Hypothalamus (tissue), 51 donors: ENCODE results near the gene GDF10.
A peak's percentile ranks its signal among the peaks of the same experiment; 100 is the strongest.

Experiments used
- DNase-seq, 51 donors: peaks; one replicate each; lab custom pipeline; 2025; lab: John Stamatoyannopoulos, UW

Gene GDF10

DNA sequence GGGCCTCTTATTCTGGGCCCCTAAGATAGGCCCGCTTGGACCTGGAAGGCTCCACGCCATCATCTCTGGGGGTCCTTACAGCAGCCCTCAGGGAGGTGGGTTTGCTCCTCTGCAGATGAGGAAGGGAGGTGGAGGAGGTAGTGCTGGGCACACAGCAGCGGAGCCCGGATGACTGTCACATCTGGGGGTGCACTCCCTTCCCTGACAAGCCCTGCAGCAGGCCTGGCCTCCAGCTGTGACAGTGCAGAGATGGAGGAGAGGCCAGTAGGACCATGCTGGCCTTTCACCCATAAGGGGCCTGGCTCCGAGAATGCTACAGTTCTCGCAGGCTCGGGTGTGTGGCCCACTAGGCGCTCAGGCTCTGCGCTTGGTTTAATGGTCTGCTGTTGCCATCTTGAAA, 31.5 kb downstream of the GDF10 start:
- no peak for DNase-seq

DNA sequence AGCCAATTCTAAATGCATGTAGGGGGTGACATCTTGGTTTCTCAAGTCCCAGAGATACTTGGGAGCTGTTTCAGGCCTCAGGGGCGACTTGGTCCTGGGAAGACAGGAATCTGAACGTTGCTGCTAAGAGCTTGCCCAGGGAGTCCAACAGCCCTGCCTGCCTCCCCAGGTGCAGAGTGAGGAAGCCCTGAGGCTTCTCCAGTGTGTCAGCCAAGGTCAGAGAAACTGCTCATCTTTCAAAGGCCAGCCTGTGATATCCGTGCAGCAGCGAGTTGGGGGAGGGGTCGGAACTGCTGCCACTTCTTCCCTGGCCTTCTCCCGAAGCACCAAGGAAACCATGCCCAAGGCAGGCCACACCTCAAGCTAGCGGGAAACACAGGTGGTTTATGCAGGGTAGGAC, 32.0 kb downstream of the GDF10 start:
- no peak for DNase-seq

DNA sequence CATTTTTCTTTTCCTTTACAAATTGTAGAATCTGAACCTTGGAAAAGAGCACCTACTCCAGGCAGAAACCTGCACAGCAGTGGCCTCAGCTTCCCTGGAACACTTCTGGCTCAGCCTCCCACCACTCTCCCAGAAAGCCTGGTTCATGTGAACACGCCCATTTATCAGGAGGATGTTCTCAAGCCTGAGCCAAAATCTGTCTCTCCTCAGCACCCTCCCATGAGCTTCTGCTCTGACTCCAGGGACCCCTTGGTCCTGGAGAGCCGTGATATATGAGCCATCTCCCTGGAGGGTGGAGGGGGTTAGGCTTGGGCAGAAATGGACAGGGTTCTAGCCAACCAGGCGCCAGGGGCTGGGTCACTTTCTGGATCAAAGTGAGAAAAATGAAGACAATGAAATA, 32.4 kb downstream of the GDF10 start:
- DNase-seq: no peak

DNA sequence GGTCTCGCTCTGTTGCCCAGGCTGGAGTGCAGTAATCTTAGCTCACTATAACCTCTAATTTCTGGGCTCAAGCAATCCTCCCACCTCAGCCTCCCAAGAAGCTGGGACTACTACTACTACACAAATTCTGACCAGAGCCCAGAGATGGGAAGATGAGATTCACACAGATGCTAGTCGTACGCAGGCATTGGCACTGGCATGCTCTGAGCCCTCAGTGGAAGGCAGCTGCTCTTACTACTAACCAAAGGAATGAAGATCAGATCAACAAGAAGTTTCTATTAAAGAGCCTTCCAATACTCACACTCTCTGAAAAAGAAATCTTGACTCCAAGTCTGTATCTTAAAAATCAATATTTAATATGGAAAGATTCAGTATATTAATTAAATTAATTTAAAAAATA, 32.9 kb downstream of the GDF10 start:
- no peak for DNase-seq

DNA sequence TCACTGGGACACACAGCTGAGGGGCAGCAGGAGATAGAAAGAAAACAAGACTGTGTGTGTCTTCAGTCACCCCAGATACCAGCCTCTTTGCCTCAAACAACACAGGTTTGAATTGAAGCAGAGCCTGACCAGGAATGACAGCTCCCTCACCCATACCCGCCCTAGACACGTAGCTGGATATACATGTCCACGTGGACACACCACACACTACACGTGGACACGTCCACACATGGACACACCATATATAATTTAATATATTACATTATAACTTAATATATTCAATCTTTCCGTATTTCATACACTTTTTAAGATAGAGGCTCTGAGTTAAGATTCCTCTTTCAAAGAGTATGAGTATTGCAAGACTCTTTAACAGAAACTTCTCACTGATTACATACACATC, 33.5 kb downstream of the GDF10 start:
- DNase-seq: no peak

DNA sequence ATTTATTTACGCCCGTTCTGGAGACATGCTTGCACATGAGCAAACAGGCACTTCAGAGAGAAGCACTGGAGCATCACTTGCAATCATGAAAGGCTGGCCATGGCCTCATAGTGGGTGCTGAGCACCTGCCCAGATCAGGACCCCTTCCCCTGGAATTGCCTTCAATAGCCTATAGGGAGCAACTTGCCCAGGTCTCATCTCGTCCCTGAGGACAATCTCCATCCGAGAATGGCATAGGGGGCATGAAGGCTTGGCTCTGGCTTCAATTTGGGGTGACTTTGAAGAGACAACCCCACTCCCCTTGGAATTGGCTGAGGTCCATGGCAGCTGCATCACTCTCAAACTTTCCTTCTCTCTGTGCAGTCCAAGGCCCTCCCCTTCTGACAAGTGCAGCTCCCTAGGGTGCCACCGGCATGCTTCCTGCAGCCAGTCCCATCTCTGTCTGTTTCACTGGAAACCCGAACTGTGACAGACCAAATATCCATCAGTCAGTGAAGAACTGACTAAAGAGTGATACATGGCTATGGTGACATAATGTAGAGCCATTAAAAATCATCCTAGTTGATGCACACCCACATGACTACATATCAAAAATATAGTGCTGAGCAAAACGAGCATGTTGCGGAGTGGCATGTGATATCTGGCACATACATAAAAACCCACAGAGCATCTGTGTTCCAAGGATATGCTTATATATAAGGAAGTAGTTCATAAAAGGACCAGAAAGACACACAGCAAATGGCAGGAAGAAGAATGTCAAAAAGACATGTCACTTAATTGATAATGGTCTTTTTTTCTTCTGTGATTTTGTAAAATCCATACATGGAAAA, 34.7 kb downstream of the GDF10 start:
- DNase-seq: no peak

DNA sequence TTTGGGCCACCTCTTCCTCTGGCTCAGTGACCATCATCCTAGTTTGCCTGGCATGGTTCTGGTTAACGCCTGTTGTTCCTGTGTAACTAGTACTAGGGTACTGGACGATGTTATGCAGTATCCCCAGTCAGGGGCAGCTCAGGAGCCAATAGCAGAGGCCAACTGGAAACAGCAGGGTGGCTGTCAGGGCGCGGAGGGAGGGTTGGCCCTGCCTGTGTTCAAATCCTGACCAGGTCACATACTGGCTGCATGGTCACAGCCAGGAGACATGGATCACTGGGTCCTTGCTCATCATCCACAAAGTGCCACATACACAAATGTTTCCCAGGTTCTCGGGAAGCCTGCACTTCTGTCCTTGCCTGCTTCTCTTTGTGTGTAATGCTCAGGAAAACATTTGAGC, 35.9 kb downstream of the GDF10 start:
- DNase-seq: no peak

DNA sequence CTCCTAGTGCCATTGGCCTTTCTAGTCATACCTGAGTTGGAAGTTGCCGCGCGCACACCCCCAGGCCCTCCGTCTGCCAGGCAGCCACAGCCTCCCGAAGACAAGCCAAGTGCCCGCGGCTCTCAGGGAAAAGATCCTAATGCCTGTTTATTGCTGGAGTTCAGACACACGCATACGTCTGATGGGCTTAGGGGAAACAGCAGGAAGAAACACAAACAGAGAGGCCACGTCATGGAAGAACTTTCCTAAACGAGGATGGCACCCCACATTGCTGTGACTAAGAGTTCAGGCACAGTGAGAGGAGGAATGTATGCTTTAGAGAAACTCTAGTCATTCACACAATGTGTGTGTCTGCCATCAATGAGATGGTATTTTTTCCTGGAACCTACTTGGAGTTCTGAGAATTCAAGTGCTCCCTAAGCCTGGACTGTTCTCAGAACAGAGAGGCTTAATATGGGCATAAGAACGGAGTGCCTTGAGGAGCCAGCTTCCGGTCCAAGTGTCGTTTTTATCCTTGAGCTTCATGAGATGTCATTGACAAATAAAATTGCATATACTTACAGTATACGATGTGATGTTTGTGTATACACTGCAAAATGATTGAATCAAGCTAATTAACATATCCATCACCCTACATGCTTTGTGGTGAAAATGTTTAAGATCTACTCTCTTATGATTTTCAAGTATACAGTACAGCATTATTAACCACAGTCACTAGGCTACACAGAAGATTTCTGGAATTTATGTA, 36.6 kb downstream of the GDF10 start:
- peak in 1 of 51 donors; percentile 35 for DNase-seq

DNA sequence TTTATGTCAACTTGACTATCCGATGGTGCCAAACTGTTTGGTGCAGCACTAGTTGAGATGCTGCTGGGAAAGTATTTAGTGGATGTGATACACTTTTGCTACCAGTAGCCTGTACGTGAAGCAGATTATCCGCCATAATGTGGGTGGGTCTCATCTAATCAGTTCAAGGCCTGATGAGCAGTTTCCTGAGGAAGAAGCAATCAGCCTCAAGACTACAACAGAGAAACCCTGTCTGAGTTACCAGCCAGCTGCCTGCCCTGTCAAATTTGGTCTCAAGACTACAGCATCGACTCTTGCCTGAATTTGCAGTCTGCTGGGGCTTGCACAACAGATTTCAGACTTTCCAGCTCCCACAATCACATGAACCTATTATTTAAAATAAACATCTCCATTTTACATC, 37.3 kb downstream of the GDF10 start:
- DNase-seq: no peak

DNA sequence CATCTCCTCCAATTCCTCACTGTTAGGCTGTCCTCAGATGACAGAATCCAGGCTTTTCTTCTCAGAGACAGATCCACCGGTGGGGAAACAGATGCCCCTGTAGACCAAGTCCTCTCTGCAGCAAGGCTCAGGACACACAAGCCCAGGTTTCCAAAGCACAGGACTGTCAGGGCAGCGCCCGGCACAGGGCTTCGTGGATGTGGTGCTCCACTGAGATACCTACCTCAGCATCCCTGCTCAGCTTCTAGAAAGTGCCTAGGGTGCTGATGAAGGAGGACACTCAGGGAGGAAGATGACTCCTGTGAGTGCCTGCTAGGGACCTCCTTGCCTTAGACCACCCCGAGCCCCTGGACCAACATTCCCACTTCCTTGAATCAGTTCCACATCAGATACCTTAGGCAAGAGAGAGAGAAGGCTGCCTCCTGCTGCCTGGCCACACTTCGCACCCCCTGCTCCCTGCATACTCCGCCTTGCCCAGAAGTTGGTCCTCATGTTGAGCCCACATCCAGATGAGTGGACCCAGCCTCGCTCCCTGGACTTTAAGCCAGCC, 39.3 kb downstream of the GDF10 start:
- no peak for DNase-seq

DNA sequence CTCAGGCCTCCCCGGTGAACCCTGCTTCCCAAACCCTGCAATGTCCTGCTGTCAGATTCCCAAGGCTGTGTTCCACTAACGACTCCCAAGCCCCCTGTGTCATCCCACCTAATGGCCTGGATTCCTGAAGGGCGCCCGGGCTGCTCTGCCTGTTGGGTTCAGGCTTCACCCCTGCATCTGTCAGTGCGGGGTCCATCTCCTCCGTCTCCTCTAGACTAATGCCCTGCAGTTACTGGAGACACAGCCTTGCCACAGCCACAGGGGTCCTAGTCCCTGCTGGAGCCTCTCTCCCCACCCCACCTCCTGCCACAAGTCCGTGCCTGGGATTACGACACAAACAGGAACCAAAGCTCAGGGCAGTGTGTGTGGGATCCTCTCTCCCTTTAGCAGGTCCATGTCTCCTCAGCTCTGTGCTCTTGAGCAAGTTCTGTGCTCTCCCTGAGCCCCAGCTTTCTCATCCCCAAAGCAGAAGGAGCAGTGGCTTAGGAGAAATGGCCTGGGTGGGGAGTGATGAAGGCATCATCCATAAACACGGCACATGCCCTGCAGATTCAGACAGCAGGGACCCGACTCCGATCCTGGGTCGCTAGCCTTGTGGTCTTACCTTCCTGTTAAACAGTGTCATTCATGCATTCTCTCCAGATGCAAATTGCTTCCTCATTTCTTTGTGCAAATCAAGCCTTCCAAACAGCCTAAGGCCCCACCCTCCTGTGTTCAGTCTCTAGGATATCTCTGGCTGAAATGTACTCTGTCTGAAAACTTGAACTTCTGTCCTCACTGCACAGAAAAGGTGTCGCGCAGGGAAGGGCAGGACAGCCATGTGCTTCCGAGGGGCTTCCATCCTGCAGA, 40.0 kb downstream of the GDF10 start:
- DNase-seq: no peak

DNA sequence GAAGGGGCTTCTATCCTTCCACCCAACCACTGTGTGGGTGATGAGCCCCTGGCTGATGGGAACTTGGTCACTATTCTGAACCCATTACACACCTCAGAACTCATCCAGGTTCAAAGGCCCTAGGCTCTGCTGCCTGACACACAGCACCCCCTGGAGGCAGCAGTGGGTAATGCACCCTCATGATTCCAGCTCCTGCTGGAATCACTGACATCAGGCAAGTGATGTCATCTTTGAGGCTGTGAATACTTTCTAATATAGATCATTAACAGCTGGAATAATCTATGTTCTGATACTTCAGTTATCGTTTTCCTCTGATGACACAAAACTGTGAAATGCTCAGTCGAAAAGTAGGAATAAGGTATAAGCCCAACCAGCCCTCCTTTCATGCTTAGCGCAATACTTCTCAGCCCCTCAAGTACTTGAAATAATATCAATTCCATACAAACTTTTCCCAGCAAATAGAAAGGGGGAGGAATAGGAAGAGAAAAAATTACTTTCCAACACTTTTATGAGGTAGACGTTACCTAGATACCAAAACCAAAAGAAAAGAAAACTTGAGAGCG, 40.7 kb downstream of the GDF10 start:
- DNase-seq: peak in 24 of 51 donors; percentile 5 to 67 (median 30)

DNA sequence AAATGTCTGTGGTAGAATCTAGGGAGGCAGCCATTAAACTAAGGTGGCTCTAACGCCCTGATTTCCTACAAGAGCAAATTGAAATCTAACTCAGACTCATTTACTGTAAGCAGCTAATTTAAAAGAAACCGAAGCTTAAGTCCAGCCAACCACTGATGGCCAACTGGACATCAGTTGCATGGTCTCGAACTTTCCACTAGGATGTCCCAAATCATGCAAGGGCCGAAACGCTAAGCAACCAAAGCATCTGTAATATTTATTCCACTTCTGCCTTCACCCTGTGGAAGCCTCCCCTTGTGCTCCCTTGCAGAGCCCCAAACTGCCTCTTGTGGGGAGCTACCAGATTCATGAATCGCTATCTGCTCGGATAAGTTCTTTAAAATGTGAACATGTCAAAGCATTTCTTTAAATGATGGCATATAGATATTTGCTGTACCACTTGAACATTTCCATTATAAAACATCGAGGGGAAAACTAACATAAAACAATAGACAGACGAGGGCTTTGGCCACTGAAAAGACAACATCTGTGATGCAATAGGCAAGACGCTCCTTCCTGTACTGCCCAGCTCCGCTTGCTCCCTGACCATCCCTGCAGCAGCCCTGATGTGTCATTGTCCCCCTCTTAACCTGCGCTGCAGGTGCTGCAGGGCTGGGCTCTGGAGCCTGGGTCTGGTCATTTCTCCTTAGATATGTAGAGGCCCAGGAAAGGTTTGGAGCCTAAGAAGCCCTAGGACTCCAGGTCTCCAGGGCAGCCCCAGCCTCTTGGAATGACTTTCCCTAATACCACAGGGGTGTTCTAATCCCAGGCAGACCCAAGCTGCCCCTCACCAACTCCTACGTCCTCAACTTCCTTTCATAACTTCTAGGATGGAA, 45.2 kb downstream of the GDF10 start:
- no peak for DNase-seq

DNA sequence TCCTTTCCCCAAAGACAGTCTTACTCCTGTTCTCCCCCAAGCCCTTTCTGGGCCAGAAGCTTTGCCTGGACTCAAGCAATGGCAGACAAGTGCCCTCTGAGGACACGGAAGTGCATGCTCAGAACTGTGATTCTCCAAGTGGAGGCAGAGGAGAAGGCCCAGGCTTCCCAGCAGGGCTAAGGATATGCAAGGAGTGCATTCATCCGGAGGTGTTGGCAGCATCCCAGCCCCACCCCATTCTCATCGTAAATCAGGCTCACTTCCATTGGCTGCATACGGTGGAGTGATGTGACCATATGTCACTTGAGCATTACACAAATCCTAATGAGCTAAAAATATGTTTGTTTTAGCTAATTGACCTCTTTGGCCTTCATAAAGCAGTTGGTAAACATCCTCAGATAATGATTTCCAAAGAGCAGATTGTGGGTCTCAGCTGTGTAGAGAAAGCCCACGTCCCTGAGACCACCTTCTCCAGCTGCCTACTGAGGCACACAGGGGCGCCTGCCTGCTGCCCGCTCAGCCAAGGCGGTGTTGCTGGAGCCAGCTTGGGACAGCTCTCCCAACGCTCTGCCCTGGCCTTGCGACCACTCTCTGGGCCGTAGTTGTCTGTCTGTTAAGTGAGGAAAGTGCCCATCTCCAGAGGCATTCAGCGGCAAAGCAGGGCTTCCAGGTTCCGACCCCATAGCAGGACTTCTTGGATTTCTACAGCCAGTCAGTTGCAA, 46.7 kb downstream of the GDF10 start:
- DNase-seq: no peak

DNA sequence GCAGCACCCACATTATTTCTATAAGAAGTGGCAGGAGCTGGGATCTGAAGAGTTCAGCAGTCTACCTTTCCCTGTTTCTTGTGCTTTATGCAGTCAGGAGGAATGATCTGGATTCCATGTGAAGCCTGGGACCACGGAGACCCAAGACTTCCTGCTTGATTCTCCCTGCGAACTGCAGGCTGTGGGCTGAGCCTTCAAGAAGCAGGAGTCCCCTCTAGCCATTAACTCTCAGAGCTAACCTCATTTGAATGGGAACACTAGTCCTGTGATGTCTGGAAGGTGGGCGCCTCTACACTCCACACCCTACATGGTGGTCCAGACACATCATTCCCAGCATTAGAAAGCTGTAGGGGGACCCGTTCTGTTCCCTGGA, 47.3 kb downstream of the GDF10 start:
- DNase-seq: no peak

DNA sequence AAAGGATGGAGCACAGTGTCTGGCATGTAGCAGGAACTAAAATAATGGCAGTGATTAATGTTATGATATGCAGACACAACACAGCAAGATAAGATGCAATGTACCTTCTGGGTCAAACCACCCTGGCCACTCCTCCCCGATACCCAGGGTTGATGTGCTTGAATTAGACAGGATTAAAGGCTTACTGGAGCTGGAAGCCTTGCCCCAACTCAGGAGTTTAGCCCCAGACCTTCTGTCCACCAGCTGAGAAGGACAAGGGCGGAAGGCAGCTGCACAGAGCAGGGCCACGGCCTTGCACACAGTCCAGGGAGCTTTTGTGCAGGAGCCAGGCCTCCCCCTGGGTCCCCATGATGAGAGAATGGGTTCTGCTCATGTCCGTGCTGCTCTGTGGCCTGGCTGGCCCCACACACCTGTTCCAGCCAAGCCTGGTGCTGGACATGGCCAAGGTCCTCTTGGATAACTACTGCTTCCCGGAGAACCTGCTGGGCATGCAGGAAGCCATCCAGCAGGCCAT, 48.2 kb downstream of the GDF10 start, which contains the start of gene RBP3:
Gene RBP3 (plus strand): TSS at position 226 of the 514 bp plus-strand sequence. CDS start 122 bp downstream, at position 348.
- DNase-seq: no peak

DNA sequence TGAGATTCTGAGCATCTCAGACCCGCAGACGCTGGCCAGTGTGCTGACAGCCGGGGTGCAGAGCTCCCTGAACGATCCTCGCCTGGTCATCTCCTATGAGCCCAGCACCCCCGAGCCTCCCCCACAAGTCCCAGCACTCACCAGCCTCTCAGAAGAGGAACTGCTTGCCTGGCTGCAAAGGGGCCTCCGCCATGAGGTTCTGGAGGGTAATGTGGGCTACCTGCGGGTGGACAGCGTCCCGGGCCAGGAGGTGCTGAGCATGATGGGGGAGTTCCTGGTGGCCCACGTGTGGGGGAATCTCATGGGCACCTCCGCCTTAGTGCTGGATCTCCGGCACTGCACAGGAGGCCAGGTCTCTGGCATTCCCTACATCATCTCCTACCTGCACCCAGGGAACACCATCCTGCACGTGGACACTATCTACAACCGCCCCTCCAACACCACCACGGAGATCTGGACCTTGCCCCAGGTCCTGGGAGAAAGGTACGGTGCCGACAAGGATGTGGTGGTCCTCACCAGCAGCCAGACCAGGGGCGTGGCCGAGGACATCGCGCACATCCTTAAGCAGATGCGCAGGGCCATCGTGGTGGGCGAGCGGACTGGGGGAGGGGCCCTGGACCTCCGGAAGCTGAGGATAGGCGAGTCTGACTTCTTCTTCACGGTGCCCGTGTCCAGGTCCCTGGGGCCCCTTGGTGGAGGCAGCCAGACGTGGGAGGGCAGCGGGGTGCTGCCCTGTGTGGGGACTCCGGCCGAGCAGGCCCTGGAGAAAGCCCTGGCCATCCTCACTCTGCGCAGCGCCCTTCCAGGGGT, 48.9 kb downstream of the GDF10 start:
- DNase-seq: no peak

DNA sequence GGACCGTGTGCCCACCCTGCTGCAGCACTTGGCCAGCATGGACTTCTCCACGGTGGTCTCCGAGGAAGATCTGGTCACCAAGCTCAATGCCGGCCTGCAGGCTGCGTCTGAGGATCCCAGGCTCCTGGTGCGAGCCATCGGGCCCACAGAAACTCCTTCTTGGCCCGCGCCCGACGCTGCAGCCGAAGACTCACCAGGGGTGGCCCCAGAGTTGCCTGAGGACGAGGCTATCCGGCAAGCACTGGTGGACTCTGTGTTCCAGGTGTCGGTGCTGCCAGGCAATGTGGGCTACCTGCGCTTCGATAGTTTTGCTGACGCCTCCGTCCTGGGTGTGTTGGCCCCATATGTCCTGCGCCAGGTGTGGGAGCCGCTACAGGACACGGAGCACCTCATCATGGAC, 49.5 kb downstream of the GDF10 start:
- DNase-seq: no peak
